ENCODE results near the gene CEP89.

The CEP89 gene

GRCh38 chr19:32930567-32930966, 41.2 kb downstream of the CEP89 start:
- Histone ChIP-seq H3K4me3 (ENCODE audit: low read length, poor library complexity, severe bottlenecking) (no peak overlapping the region), H2AFZ (ENCODE audit: low read length) (no peak overlapping the region), H3K79me2 (ENCODE audit: insufficient read depth, low read length) (no peaks in the 10 kb centered on the region), H3K9ac (ENCODE audit: low read depth, low read length, poor library complexity, severe bottlenecking) (no peak overlapping the region), H3K36me3 (ENCODE audit: insufficient read depth, low read length) (peaks cover 15% of the 10 kb centered on the region; the same call in 1 of the 2 replicates), H3K9me2 (replicated peaks; ENCODE audit: low read depth, low read length) (no peaks in the 10 kb centered on the region), H3K4me1 (ENCODE audit: insufficient read depth, low read length, poor library complexity, severe bottlenecking) (no peaks in the 10 kb centered on the region), H4K20me1 (ENCODE audit: insufficient read depth, low read length, poor library complexity, severe bottlenecking) (no peaks in the 10 kb centered on the region), H3F3A (ENCODE audit: low read depth) (no peaks in the 10 kb centered on the region), H3K4me2 (ENCODE audit: low read depth, low read length, poor library complexity, severe bottlenecking) (no peak overlapping the region), H3K27me3 (ENCODE audit: insufficient read depth, low read length, poor library complexity, severe bottlenecking) (no peaks in the 10 kb centered on the region), H3K9me3 (ENCODE audit: insufficient read depth, low read depth, low read length) (peaks cover 8% of the 10 kb centered on the region; the same call in 1 of the 2 replicates)
- TF ChIP-seq CTCF (conservative IDR thresholded peaks at IDR 0.05; ENCODE audit: low read length), result no peak
- no peak for TF ChIP-seq EZH2phosphoT487 (IDR thresholded peaks at IDR 0.05; ENCODE audit: borderline replicate concordance)

GRCh38 chr19:32928806-32929205, 43.0 kb downstream of the CEP89 start:
- Histone ChIP-seq H3K27me3 (ENCODE audit: insufficient read depth, low read length, poor library complexity, severe bottlenecking) (no peaks in the 10 kb centered on the region), H3K4me2 (ENCODE audit: low read depth, low read length, poor library complexity, severe bottlenecking) (no peak overlapping the region), H3K4me1 (ENCODE audit: insufficient read depth, low read length, poor library complexity, severe bottlenecking) (no peaks in the 10 kb centered on the region), H3K4me3 (ENCODE audit: low read length, poor library complexity, severe bottlenecking) (no peak overlapping the region), H4K20me1 (ENCODE audit: insufficient read depth, low read length, poor library complexity, severe bottlenecking) (no peaks in the 10 kb centered on the region), H3K9me3 (ENCODE audit: insufficient read depth, low read depth, low read length) (peaks cover 8% of the 10 kb centered on the region; the same call in 1 of the 2 replicates), H3K79me2 (ENCODE audit: insufficient read depth, low read length) (no peaks in the 10 kb centered on the region), H3K36me3 (ENCODE audit: insufficient read depth, low read length) (peaks cover 15% of the 10 kb centered on the region; the same call in 1 of the 2 replicates), H2AFZ (ENCODE audit: low read length) (no peak overlapping the region), H3K9me2 (replicated peaks; ENCODE audit: low read depth, low read length) (no peaks in the 10 kb centered on the region), H3K9ac (ENCODE audit: low read depth, low read length, poor library complexity, severe bottlenecking) (no peak overlapping the region), H3F3A (ENCODE audit: low read depth) (no peaks in the 10 kb centered on the region)
- TF ChIP-seq EZH2phosphoT487 (IDR thresholded peaks at IDR 0.05; ENCODE audit: borderline replicate concordance) (no peak), CTCF (conservative IDR thresholded peaks at IDR 0.05; ENCODE audit: low read length) (no peak)

DNA sequence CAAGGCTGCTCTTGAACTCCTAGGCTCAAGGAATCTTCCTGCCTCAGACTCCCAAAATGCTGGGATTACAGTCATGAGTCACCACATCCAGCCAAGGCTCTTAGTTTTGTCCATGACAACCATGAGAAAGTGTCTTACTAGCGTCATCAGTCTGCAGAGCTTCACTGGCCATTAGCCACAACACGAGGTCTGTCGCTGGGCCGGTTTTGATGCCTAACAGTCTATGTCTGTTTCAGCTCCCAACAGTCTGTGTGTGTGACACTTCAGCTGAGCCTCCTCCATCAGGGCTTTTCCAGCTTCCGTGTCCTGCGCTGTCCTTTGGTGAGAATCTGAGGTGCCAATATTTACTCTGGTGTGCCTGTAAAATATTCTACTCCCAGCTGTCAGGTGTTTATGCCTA, 47.6 kb downstream of the CEP89 start:
- H3K27me3 ChIP-seq (ENCODE audit: insufficient read depth, low read length, poor library complexity, severe bottlenecking), result no peaks in the 10 kb centered on the region
- no peaks in the 10 kb centered on the region for H3F3A ChIP-seq (ENCODE audit: low read depth)
- H3K9me3 ChIP-seq (ENCODE audit: insufficient read depth, low read depth, low read length), result peaks cover 8% of the 10 kb centered on the region; the same call in 1 of the 2 replicates
- H3K36me3 ChIP-seq (ENCODE audit: insufficient read depth, low read length), result peaks cover 11% of the 10 kb centered on the region; the same call in 1 of the 2 replicates
- H4K20me1 ChIP-seq (ENCODE audit: insufficient read depth, low read length, poor library complexity, severe bottlenecking), result no peaks in the 10 kb centered on the region
- no peak overlapping the region for H3K4me3 ChIP-seq (ENCODE audit: low read length, poor library complexity, severe bottlenecking)
- no peak overlapping the region for H2AFZ ChIP-seq (ENCODE audit: low read length)
- no peaks in the 10 kb centered on the region for H3K4me1 ChIP-seq (ENCODE audit: insufficient read depth, low read length, poor library complexity, severe bottlenecking)
- no peaks in the 10 kb centered on the region for H3K9me2 ChIP-seq (replicated peaks; ENCODE audit: low read depth, low read length)
- H3K79me2 ChIP-seq (ENCODE audit: insufficient read depth, low read length), result no peaks in the 10 kb centered on the region
- TF ChIP-seq EZH2phosphoT487 (IDR thresholded peaks at IDR 0.05; ENCODE audit: borderline replicate concordance), result no peak
- no peak for TF ChIP-seq CTCF (conservative IDR thresholded peaks at IDR 0.05; ENCODE audit: low read length)
- no peak overlapping the region for H3K9ac ChIP-seq (ENCODE audit: low read depth, low read length, poor library complexity, severe bottlenecking)
- no peak overlapping the region for H3K4me2 ChIP-seq (ENCODE audit: low read depth, low read length, poor library complexity, severe bottlenecking)
